Measurements from ENCODE around the gene CFHR2.
"Not testable (repeated sequence)": the region's sequence is repeated elsewhere in the genome, so short reads cannot be mapped to it uniquely, and the experiment has no call there.

The CFHR2 gene

GRCh38 chr1:196980859-196981258 is 37.3 kb downstream of the CFHR2 start:
- Histone ChIP-seq H3K4me3 (ENCODE audit: low read depth, low read length) (no peak overlapping the region), H3K4me1 (no peaks in the 10 kb centered on the region), H3K9me3 (ENCODE audit: control insufficient read depth, low read length) (no peaks in the 10 kb centered on the region), H2AFZ (no peak overlapping the region), H3K79me2 (no peaks in the 10 kb centered on the region), H3K27me3 (ENCODE audit: control insufficient read depth, insufficient read depth, low read length) (no peaks in the 10 kb centered on the region), H3K4me2 (ENCODE audit: low read length) (no peak overlapping the region), H3K27ac (no peak overlapping the region), H3K9ac (no peak overlapping the region), H3K36me3 (ENCODE audit: control insufficient read depth, insufficient read depth, low read length) (no peaks in the 10 kb centered on the region)
- TF ChIP-seq CTCF (IDR thresholded peaks at IDR 0.05): no peak

- H3K79me2 ChIP-seq; H2AFZ ChIP-seq; H3K9me3 ChIP-seq (ENCODE audit: control insufficient read depth, low read length); H3K36me3 ChIP-seq (ENCODE audit: control insufficient read depth, insufficient read depth, low read length); H3K27me3 ChIP-seq (ENCODE audit: control insufficient read depth, insufficient read depth, low read length); H3K4me1 ChIP-seq; H3K4me2 ChIP-seq (ENCODE audit: low read length); H3K4me3 ChIP-seq (ENCODE audit: low read depth, low read length); H3K27ac ChIP-seq; H3K9ac ChIP-seq: not testable (repeated sequence)
Observed at GRCh38 chr1:196982247-196982646, 38.7 kb downstream of the CFHR2 start.

- not testable (repeated sequence) for H2AFZ ChIP-seq; H3K27ac ChIP-seq; H3K79me2 ChIP-seq; H3K36me3 ChIP-seq (ENCODE audit: control insufficient read depth, insufficient read depth, low read length); H3K27me3 ChIP-seq (ENCODE audit: control insufficient read depth, insufficient read depth, low read length); H3K9me3 ChIP-seq (ENCODE audit: control insufficient read depth, low read length); H3K4me2 ChIP-seq (ENCODE audit: low read length); H3K9ac ChIP-seq; H3K4me1 ChIP-seq; H3K4me3 ChIP-seq (ENCODE audit: low read depth, low read length)
Observed at GRCh38 chr1:196991919-196992651, 48.5 kb downstream of the CFHR2 start.

GRCh38 chr1:196993916-196994315 is 50.4 kb downstream of the CFHR2 start:
- H3K79me2 ChIP-seq: no peaks in the 10 kb centered on the region
- H2AFZ ChIP-seq: no peak overlapping the region
- no peak overlapping the region for H3K4me2 ChIP-seq (ENCODE audit: low read length)
- no peaks in the 10 kb centered on the region for H3K27me3 ChIP-seq (ENCODE audit: control insufficient read depth, insufficient read depth, low read length)
- H3K4me1 ChIP-seq: no peaks in the 10 kb centered on the region
- no peak overlapping the region for H3K9ac ChIP-seq
- TF ChIP-seq CTCF (IDR thresholded peaks at IDR 0.05): no peak
- H3K36me3 ChIP-seq (ENCODE audit: control insufficient read depth, insufficient read depth, low read length): no peaks in the 10 kb centered on the region
- no peak overlapping the region for H3K4me3 ChIP-seq (ENCODE audit: low read depth, low read length)
- no peak overlapping the region for H3K27ac ChIP-seq
- no peaks in the 10 kb centered on the region for H3K9me3 ChIP-seq (ENCODE audit: control insufficient read depth, low read length)

- H3K4me1 ChIP-seq: no peaks in the 10 kb centered on the region
Observed at GRCh38 chr1:196997423-196997822, 53.9 kb downstream of the CFHR2 start.

More at GRCh38 chr1:196997423-196997822, 53.9 kb downstream of the CFHR2 start:
- Histone ChIP-seq H3K4me2 (ENCODE audit: low read length) (no peak overlapping the region), H2AFZ (no peak overlapping the region), H3K9me3 (ENCODE audit: control insufficient read depth, low read length) (no peaks in the 10 kb centered on the region), H3K4me3 (ENCODE audit: low read depth, low read length) (no peak overlapping the region), H3K36me3 (ENCODE audit: control insufficient read depth, insufficient read depth, low read length) (no peaks in the 10 kb centered on the region), H3K79me2 (no peaks in the 10 kb centered on the region), H3K27me3 (ENCODE audit: control insufficient read depth, insufficient read depth, low read length) (no peaks in the 10 kb centered on the region), H3K9ac (no peak overlapping the region), H3K27ac (no peak overlapping the region)
- no peak for TF ChIP-seq CTCF (IDR thresholded peaks at IDR 0.05)

Data from parathyroid adenoma (tissue), 2 donors.